Placental epithelial cell (primary cell): ENCODE data around the gene TRDN. TPM values are rescaled to one million over a fixed set of nuclear protein-coding genes. Genes with fewer than 3 reads are reported as not detected.

Source experiments
- total RNA-seq: library from RNA; depleted of rRNA; stranded (reverse); fragments of >200 nt; gene quantifications from 2 replicates; pipeline ENCODE4 v1.2.3, GENCODE V29; 2012

TRDN gene, protein sequence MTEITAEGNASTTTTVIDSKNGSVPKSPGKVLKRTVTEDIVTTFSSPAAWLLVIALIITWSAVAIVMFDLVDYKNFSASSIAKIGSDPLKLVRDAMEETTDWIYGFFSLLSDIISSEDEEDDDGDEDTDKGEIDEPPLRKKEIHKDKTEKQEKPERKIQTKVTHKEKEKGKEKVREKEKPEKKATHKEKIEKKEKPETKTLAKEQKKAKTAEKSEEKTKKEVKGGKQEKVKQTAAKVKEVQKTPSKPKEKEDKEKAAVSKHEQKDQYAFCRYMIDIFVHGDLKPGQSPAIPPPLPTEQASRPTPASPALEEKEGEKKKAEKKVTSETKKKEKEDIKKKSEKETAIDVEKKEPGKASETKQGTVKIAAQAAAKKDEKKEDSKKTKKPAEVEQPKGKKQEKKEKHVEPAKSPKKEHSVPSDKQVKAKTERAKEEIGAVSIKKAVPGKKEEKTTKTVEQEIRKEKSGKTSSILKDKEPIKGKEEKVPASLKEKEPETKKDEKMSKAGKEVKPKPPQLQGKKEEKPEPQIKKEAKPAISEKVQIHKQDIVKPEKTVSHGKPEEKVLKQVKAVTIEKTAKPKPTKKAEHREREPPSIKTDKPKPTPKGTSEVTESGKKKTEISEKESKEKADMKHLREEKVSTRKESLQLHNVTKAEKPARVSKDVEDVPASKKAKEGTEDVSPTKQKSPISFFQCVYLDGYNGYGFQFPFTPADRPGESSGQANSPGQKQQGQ
- total RNA-seq = 0.39 and 0.76 TPM in 2 replicates

DNA sequence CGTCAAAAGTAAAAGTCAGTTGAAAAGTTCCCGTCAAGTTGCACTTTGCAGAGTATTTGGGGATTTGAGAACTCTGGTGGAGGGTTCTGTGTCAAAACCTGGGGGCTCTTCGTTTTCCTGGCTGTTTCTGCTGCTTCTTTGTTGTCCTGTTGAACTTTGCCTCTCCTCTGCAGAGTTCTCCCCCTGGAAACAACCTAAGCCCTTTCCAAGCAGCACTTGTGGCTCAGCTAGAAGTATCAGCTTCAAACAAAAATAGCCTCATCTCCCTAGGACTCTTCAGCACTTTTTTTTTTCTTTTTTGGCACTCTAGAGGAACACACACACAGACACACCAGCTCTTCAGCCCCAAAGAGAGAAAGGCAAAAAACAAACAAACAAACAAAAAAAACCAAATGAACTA lies at the start of gene TRDN:
TSS of gene TRDN (minus strand) at position 169 of the 400 bp plus-strand sequence. CDS start 175 bp downstream, outside the sequence.

Other genes with a start within 250 kb of the TRDN start
- gene NKAIN2, start 166.9 kb upstream of the TRDN start, total RNA-seq = 0.11 TPM in 1 of 2 replicates, not detected in the other